ENCODE measurements around the gene AEN.

The AEN gene

DNA sequence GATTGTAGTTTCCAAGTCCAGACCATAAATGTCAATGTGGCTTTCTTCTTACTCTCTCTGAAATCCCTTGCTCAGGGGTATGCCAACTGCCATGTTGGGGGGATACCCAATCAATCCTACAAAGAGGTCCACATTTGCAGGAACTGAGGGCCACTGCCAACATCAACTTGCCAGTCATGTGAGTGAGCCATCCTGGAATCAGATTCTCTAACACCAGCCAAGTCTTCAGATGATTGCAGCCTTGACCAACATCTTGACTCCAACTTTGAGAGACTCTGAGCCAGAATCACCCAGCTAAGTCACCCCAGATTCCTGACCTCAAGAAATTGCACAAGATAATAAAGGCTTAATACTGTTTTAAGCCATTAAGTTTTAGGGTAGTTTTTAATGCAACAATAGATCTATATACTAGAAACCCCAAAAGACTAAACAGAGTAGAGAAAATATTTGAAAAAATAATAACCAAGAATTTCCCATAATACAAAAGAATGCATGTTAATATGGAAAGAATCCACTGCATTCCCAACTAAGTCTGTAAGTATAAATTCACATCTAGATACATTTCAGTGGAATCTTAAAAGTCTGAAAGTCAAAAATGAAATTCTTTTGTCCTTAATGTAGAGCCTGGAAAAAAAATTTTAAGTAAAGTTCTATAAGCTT is 40.0 kb downstream of the AEN start:
- DNase-seq (ENCODE audit: low read depth), result peak; percentile 78
- TF ChIP-seq, protein P1, sequence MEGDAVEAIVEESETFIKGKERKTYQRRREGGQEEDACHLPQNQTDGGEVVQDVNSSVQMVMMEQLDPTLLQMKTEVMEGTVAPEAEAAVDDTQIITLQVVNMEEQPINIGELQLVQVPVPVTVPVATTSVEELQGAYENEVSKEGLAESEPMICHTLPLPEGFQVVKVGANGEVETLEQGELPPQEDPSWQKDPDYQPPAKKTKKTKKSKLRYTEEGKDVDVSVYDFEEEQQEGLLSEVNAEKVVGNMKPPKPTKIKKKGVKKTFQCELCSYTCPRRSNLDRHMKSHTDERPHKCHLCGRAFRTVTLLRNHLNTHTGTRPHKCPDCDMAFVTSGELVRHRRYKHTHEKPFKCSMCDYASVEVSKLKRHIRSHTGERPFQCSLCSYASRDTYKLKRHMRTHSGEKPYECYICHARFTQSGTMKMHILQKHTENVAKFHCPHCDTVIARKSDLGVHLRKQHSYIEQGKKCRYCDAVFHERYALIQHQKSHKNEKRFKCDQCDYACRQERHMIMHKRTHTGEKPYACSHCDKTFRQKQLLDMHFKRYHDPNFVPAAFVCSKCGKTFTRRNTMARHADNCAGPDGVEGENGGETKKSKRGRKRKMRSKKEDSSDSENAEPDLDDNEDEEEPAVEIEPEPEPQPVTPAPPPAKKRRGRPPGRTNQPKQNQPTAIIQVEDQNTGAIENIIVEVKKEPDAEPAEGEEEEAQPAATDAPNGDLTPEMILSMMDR (conservative IDR thresholded peaks at IDR 0.05; ENCODE audit: low read length), result no peak
- H3K4me3 ChIP-seq (ENCODE audit: low read length), result no peak overlapping the region

DNA sequence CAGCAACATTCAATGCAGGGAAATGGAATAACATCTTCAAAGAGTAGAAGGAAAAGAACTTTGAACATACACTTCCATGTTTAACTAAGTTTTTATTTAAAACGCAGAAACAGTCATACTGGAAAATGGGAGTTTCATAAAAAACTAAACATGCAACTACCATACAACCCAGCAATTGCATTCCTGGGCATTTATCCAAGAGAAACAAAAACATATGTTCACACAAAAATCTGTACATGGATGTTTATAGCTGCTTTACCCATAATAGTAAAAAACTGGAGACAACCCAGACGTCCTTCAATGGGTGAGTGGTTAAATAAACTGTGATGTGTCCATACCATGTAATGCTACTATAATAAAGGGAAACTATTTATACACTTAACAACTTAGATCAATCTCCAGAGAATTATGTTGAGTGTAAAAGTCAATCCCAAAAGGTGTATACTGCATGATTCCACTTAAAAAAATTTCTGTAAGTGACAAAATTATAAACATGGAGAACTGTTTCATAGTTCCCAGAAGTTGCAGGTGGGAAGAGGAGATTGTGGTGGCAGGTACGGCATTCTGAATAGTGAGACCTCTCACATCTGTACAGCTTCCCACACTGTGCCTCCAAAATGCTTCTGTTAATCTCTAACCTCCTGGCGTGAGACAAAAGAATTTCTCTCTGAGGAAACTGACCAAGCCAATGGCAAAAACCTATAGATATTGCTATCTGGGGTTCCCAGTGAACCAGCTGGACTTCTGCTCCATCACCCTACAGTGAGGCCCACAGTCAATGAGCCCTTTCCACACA is 40.8 kb downstream of the AEN start:
- TF ChIP-seq, protein P1 (conservative IDR thresholded peaks at IDR 0.05; ENCODE audit: low read length), result no peak
- H3K4me3 ChIP-seq (ENCODE audit: low read length), result no peak overlapping the region
- peak; percentile 42 for DNase-seq (ENCODE audit: low read depth)

DNA sequence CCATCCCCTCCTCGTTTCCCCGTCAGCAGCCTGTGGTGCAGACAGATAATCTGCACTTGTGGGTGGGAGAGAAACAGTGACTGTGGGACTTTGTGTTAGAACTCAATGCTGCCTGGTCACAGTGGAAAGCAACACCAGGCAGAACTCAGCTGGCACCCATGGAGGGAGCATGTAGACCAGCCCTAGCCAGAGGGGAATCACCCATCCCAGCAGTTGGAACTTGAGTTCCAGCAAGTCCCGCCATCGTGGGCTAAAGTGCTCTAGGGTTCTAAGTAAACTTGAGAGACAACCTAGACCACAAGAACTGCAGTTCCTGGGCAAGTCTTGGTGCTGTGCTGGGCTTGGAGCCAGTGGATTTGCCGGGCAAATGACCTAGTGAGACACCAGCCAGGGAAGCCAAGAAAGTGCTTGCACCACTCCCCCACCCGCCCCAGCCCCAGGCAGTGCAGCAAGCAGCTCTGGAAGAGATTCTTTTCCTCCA is 42.0 kb downstream of the AEN start:
- TF ChIP-seq, protein P1 (conservative IDR thresholded peaks at IDR 0.05; ENCODE audit: low read length), result no peak
- DNase-seq (ENCODE audit: low read depth), result peak; percentile 40
- H3K4me3 ChIP-seq (ENCODE audit: low read length), result no peak overlapping the region

DNA sequence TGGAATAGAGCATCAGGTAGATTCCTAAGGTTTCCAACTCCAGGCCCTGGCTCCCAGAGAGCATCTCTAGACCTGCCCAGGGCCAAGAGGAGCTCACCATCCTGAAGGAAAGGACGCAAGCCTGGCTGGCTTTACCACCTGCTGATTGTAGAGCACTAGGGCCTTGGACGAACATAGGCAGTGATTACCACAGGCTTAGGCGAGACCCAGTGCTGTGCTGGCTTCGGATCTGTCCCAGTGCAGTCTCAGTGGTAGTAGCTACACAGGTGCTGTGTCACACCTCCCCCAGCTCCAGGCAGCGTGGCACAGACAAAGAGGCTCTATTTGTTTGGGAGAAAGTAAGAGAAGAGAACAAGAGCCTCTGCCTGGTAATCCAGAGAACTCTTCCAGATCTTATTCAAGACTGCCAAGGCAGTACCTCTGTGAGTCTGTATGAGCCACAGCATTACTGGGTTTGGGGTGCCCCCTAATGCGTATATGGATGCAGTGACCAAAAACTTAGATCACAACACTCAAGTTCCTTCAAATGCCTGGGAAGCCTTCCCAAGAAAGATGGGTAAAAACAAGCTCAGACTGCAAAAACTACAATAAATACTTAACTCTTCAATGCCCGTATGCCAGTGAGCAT is 43.1 kb downstream of the AEN start:
- TF ChIP-seq, protein P1 (conservative IDR thresholded peaks at IDR 0.05; ENCODE audit: low read length), result no peak
- no peak overlapping the region for H3K4me3 ChIP-seq (ENCODE audit: low read length)
- no peak for DNase-seq (ENCODE audit: low read depth)

DNA sequence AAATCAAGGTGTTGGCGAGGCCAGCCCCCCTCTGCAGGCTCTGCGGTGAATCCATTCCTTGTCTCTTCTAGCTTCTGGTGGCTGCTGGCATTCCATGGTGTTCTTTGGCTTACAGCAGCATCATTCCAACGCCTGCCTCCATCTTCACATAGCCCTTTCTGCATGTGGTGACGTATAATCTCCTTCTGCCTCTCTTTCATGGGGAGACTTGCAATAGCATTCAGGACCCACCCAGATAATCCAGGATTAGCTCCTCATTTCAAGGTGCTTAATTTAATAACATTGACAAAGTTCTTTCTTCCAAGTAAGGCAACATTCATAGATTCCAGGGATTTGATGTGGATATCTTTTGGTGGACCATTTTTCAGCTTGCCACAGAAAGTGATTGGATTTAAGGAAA is 53.5 kb downstream of the AEN start:
- TF ChIP-seq, protein P1 (conservative IDR thresholded peaks at IDR 0.05; ENCODE audit: low read length), result no peak
- H3K4me3 ChIP-seq (ENCODE audit: low read length), result no peak overlapping the region
- no peak for DNase-seq (ENCODE audit: low read depth)

DNA sequence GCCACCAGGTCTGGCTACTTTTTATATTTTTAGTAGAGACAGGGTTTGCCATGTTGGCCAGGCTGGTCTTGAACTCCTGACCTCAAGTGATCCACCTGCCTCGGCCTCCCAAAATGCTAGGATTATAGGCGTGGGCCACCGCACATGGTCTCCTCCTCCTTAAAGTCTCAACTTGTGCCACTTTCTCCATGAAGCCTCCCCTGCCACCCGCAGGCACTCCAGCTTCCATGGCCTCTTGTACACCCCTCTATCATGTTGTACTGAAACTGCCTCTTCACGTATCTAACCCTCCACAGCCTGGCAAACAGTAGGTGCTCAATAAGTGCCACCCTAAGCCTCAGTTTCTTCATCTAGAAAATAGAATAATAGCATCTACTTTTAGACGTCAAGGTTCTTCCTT is 57.6 kb downstream of the AEN start:
- TF ChIP-seq, protein P1 (conservative IDR thresholded peaks at IDR 0.05; ENCODE audit: low read length), result no peak
- H3K4me3 ChIP-seq (ENCODE audit: low read length), result no peak overlapping the region
- no peak for DNase-seq (ENCODE audit: low read depth)
